Trophoblast cell (in vitro differentiated cells and primary cell): ENCODE results near the gene UST.
"Not testable (repeated sequence)": the region's sequence is repeated elsewhere in the genome, so short reads cannot be mapped to it uniquely, and the experiment has no call there.

Experiments used
- DNase-seq, 2 donors: peaks; one replicate each; pipeline ENCODE4 v3.0.0-alpha.2; 2016
- H2AFZ ChIP-seq: 2 replicates; pipeline ENCODE4 v1.6.1; 2013; ENCODE audit warnings: low read length, moderate library complexity, mild to moderate bottlenecking; ENCODE audit not compliant: insufficient read depth, poor library complexity
- H2AK5ac ChIP-seq: 2 replicates; pipeline ENCODE4 v1.6.1; 2013; ENCODE audit warnings: mild to moderate bottlenecking, low read length
- H2BK120ac ChIP-seq: 2 replicates; pipeline ENCODE4 v1.6.1; 2013; ENCODE audit warnings: low read length, mild to moderate bottlenecking, moderate library complexity; ENCODE audit not compliant: insufficient read depth, poor library complexity
- H2BK12ac ChIP-seq: 2 replicates; pipeline ENCODE4 v1.6.1; 2013; ENCODE audit warnings: mild to moderate bottlenecking, low read length, moderate library complexity
- H2BK5ac ChIP-seq: 2 replicates; pipeline ENCODE4 v1.6.1; 2013; ENCODE audit warnings: low read length, low read depth, moderate library complexity, mild to moderate bottlenecking; ENCODE audit not compliant: poor library complexity
- H3K14ac ChIP-seq: 2 replicates; pipeline ENCODE4 v1.6.1; 2013; ENCODE audit warnings: mild to moderate bottlenecking, low read length
- H3K18ac ChIP-seq: 2 replicates; pipeline ENCODE4 v1.6.1; 2013; ENCODE audit warnings: mild to moderate bottlenecking, low read length
- H3K23ac ChIP-seq: 2 replicates; pipeline ENCODE4 v1.6.1; 2013; ENCODE audit warnings: low read length
- H3K27ac ChIP-seq: 2 replicates; pipeline ENCODE4 v1.5.1; 2013; ENCODE audit warnings: low read depth, mild to moderate bottlenecking, inconsistent platforms, low read length, moderate library complexity
- H3K27me3 ChIP-seq: 2 replicates; pipeline ENCODE4 v1.6.1; 2013; ENCODE audit warnings: inconsistent platforms, mild to moderate bottlenecking, low read length, moderate library complexity; ENCODE audit not compliant: insufficient read depth
- H3K36me3 ChIP-seq, 2 experiments: 1 replicate in 1 of 2; 2 replicates in 1 of 2; pipeline ENCODE4 v1.6.1; 2013; ENCODE audit warnings: low read length in 2 of 2, mild to moderate bottlenecking in 2 of 2, moderate library complexity in 1 of 2; ENCODE audit not compliant: insufficient read depth in 2 of 2, control insufficient read depth in 1 of 2
- H3K4ac ChIP-seq: 2 replicates; pipeline ENCODE4 v1.6.1; 2013; ENCODE audit warnings: low read depth, mild to moderate bottlenecking, low read length, moderate library complexity
- H3K4me1 ChIP-seq, 2 experiments: 1 replicate in 1 of 2; 2 replicates in 1 of 2; pipeline ENCODE4 v1.6.1; 2013; ENCODE audit warnings: low read length in 2 of 2, mild to moderate bottlenecking in 2 of 2, moderate library complexity in 1 of 2; ENCODE audit not compliant: insufficient read depth in 2 of 2, control insufficient read depth in 1 of 2
- H3K4me2 ChIP-seq: 2 replicates; pipeline ENCODE4 v1.6.1; 2013; ENCODE audit warnings: inconsistent platforms, mild to moderate bottlenecking, low read length, moderate library complexity
- H3K4me3 ChIP-seq: 2 replicates; pipeline ENCODE4 v1.5.1; 2013; ENCODE audit warnings: mild to moderate bottlenecking, low read depth, low read length, inconsistent platforms
- H3K79me1 ChIP-seq: one replicate; pipeline ENCODE4 v1.6.1; 2013; ENCODE audit warnings: low read length
- H3K79me2 ChIP-seq: 2 replicates; pipeline ENCODE4 v1.6.1; 2013; ENCODE audit warnings: low read length, mild to moderate bottlenecking; ENCODE audit not compliant: control insufficient read depth, insufficient read depth, poor library complexity
- H3K9ac ChIP-seq: 2 replicates; pipeline ENCODE4 v1.6.1; 2013; ENCODE audit warnings: mild to moderate bottlenecking, low read length
- H3K9me3 ChIP-seq: 2 replicates; pipeline ENCODE4 v1.6.1; 2013; ENCODE audit warnings: low read depth, mild to moderate bottlenecking, control low read depth, inconsistent platforms, low read length; ENCODE audit not compliant: insufficient read depth
- H4K12ac ChIP-seq: 2 replicates; pipeline ENCODE4 v1.6.1; 2013; ENCODE audit warnings: low read depth, mild to moderate bottlenecking, low read length, moderate library complexity
- H4K8ac ChIP-seq: 2 replicates; pipeline ENCODE4 v1.6.1; 2013; ENCODE audit warnings: low read depth, mild to moderate bottlenecking, low read length, moderate library complexity
- H4K91ac ChIP-seq: one replicate; pipeline ENCODE4 v1.6.1; 2013; ENCODE audit warnings: low read depth, mild to moderate bottlenecking, low read length, moderate library complexity
- WGBS: extraction: QIAGEN DNeasy Blood & Tissue Kit; methylation state at CpG from one replicate; pipeline ENCODE4 v1.1.7; 2013; ENCODE audit warnings: missing lambda C conversion rate; ENCODE audit not compliant: insufficient read length, insufficient coverage; ENCODE audit errors: extremely low coverage; 5-methylcytosine and 5-hydroxymethylcytosine counted together

Gene UST

GRCh38 chr6:148912252-148912651 lies 165.4 kb downstream of the UST start:
- Histone ChIP-seq H2BK120ac (no peak overlapping the region), H3K23ac (no peak overlapping the region), H3K14ac (no peak overlapping the region), H3K9ac (no peak overlapping the region), H4K91ac (no peak overlapping the region), H3K9me3 (no peaks in the 10 kb centered on the region), H3K79me1 (no peaks in the 10 kb centered on the region), H3K27me3 (no peaks in the 10 kb centered on the region), H3K4me2 (no peak overlapping the region), H3K4ac (no peak overlapping the region), H3K79me2 (no peaks in the 10 kb centered on the region), H2BK12ac (no peak overlapping the region), H2BK5ac (no peak overlapping the region), H3K4me3 (no peak overlapping the region), H3K27ac (no peak overlapping the region), H4K8ac (no peak overlapping the region), H2AFZ (no peak overlapping the region), H2AK5ac (no peak overlapping the region), H3K4me1 (no peaks in the 10 kb centered on the region), H3K18ac (no peak overlapping the region), H4K12ac (no peak overlapping the region), H3K36me3 (no peaks in the 10 kb centered on the region)
- DNase-seq, result no peak
- WGBS, result no CpG with 5 or more reads among the region's 5 CpGs

DNA sequence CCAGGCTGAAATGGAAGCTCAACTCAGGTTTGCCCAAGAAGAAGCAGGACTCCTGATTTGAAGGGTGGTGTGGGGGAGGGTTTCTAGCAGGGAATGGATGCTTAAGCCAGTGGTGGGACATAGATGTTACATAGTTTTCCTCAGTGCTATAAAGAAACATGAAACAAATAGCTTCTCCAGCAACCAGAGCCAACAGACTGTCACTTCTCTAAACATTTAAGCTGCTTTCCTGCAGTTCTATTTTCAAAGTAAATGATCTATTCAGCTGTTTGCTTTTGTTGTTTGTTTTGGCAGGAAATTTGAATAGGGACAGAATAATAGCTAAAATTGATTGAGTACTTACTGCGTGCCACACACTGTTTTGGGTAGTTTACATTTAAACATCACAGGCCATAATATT lies 169.0 kb downstream of the UST start:
- Histone ChIP-seq H2BK12ac (no peak overlapping the region), H3K4me2 (no peak overlapping the region), H3K4me3 (no peak overlapping the region), H2AK5ac (no peak overlapping the region), H3K4me1 (no peaks in the 10 kb centered on the region), H4K12ac (no peak overlapping the region), H3K18ac (no peak overlapping the region), H3K4ac (no peak overlapping the region), H3K79me1 (no peaks in the 10 kb centered on the region), H3K23ac (no peak overlapping the region), H3K79me2 (no peaks in the 10 kb centered on the region), H4K8ac (no peak overlapping the region), H3K9me3 (peaks cover 3% of the 10 kb centered on the region), H3K9ac (no peak overlapping the region), H3K14ac (no peak overlapping the region), H2AFZ (no peak overlapping the region), H2BK5ac (no peak overlapping the region), H3K27ac (no peak overlapping the region), H4K91ac (no peak overlapping the region), H2BK120ac (no peak overlapping the region), H3K27me3 (no peaks in the 10 kb centered on the region), H3K36me3 (no peaks in the 10 kb centered on the region)
- DNase-seq, result no peak
- no CpG with 5 or more reads among the region's 1 CpG for WGBS

GRCh38 chr6:148916485-148916884 lies 169.7 kb downstream of the UST start:
- H2BK12ac ChIP-seq, H4K91ac ChIP-seq, H2BK5ac ChIP-seq, H3K79me2 ChIP-seq, H3K4me2 ChIP-seq, H2BK120ac ChIP-seq, H3K9ac ChIP-seq, H3K79me1 ChIP-seq, H3K27me3 ChIP-seq, H3K9me3 ChIP-seq, H3K23ac ChIP-seq, H2AK5ac ChIP-seq, H3K4me3 ChIP-seq, DNase-seq, H2AFZ ChIP-seq, H3K27ac ChIP-seq, H3K18ac ChIP-seq, H3K4me1 ChIP-seq, H4K12ac ChIP-seq, H4K8ac ChIP-seq, H3K14ac ChIP-seq, H3K36me3 ChIP-seq, H3K4ac ChIP-seq: not testable (repeated sequence)
- no CpG with 5 or more reads among the region's 10 CpGs for WGBS

DNA sequence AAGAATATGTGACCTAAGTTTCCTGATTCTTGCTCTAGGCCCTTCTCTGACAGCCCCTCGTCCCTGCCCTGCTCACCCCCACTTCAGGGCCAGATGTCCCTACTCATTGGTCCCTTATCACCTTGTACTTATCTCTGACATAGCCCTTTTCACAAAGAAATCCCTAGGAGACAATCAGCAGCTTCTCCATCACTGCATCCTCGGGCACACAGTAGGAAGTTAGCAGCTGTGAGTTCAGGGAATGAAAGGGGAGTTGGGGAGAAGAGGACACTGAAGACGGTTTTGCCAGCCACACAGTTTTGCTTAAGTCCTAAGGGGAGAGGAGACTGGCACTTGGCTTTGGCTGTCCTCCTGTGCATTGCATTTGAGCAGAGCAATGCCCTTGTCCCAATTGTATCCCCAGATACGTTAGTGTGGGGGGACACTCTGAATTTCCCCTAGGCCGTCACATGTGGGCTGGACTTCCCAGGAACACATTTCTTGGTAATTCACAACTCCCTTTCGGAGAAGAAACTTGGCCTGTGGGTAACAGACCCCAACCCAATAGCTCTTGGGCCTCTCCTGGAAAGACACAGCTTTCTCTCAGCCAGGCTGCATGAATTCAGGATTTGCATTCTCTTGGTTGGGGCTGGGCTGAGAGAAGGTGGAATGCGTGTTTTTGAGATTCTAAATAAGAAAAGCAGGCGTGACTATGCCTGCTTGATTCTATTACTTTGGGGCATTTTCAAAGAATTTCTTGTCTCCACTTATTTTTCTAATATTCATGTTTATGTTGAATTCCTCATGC lies 177.6 kb downstream of the UST start:
- no peaks in the 10 kb centered on the region for H3K79me2 ChIP-seq
- no peak overlapping the region for H3K4ac ChIP-seq
- no peak overlapping the region for H3K4me3 ChIP-seq
- WGBS, result no CpG with 5 or more reads among the region's 8 CpGs
- no peaks in the 10 kb centered on the region for H3K36me3 ChIP-seq
- H3K9me3 ChIP-seq, result no peaks in the 10 kb centered on the region
- H4K12ac ChIP-seq, result no peak overlapping the region
- no peak overlapping the region for H4K8ac ChIP-seq
- no peak for DNase-seq
- peak overlapping the region; percentile 68 for H3K23ac ChIP-seq
- no peak overlapping the region for H2AK5ac ChIP-seq
- H3K27me3 ChIP-seq, result no peaks in the 10 kb centered on the region
- H3K9ac ChIP-seq, result no peak overlapping the region
- no peak overlapping the region for H2AFZ ChIP-seq
- H3K14ac ChIP-seq, result no peak overlapping the region
- H3K79me1 ChIP-seq, result no peaks in the 10 kb centered on the region
- H3K18ac ChIP-seq, result no peak overlapping the region
- no peaks in the 10 kb centered on the region for H3K4me1 ChIP-seq
- no peak overlapping the region for H4K91ac ChIP-seq
- H3K4me2 ChIP-seq, result no peak overlapping the region
- no peak overlapping the region for H2BK12ac ChIP-seq
- no peak overlapping the region for H2BK5ac ChIP-seq
- no peak overlapping the region for H3K27ac ChIP-seq
- no peak overlapping the region for H2BK120ac ChIP-seq
